Measurements from ENCODE around the gene RIMBP2.

RIMBP2 gene

GRCh38 chr12:130686511-130686991 lies 29.5 kb downstream of the RIMBP2 start:
- H3K9me3 ChIP-seq (ENCODE audit: control insufficient read depth, low read depth, low read length), result no peaks in the 10 kb centered on the region
- no peaks in the 10 kb centered on the region for H3K4me1 ChIP-seq (ENCODE audit: control insufficient read depth, low read depth, low read length)
- H3K27ac ChIP-seq (ENCODE audit: low read length), result no peak overlapping the region
- H3K9ac ChIP-seq (ENCODE audit: low read length), result no peak overlapping the region
- no peak overlapping the region for H3K4me3 ChIP-seq (ENCODE audit: low read length)
- H3K27me3 ChIP-seq (ENCODE audit: control insufficient read depth, insufficient read depth, low read length), result no peaks in the 10 kb centered on the region
- no peaks in the 10 kb centered on the region for H3K36me3 ChIP-seq (ENCODE audit: control insufficient read depth, low read depth, low read length)

DNA sequence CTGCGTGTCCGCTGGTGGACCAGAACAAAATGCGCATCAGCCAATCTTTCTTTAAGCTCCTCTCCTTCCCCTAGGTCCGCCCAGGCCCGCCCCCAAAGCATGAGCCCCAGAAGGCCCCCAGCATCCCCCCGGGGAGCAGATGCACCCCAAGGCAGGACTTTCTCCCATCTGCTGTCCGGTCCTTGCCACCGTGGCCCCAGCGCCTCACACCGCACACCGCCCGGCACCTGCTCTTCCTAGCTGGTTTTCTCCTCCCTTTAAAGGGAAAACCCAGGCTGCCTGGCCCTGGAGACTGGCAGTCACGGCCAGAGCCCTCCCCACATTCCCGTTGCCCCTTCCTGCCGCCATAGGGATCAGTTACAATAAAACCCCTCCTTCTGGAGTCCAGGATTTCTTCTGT lies 30.2 kb downstream of the RIMBP2 start:
- no peak overlapping the region for H3K27ac ChIP-seq (ENCODE audit: low read length)
- H3K27me3 ChIP-seq (ENCODE audit: control insufficient read depth, insufficient read depth, low read length), result no peaks in the 10 kb centered on the region
- H3K4me1 ChIP-seq (ENCODE audit: control insufficient read depth, low read depth, low read length), result no peaks in the 10 kb centered on the region
- no peaks in the 10 kb centered on the region for H3K9me3 ChIP-seq (ENCODE audit: control insufficient read depth, low read depth, low read length)
- H3K36me3 ChIP-seq (ENCODE audit: control insufficient read depth, low read depth, low read length), result no peaks in the 10 kb centered on the region
- no peak overlapping the region for H3K9ac ChIP-seq (ENCODE audit: low read length)
- no peak overlapping the region for H3K4me3 ChIP-seq (ENCODE audit: low read length)

GRCh38 chr12:130685250-130685787 lies 30.8 kb downstream of the RIMBP2 start:
- no peak overlapping the region for H3K9ac ChIP-seq (ENCODE audit: low read length)
- H3K27me3 ChIP-seq (ENCODE audit: control insufficient read depth, insufficient read depth, low read length), result no peaks in the 10 kb centered on the region
- H3K36me3 ChIP-seq (ENCODE audit: control insufficient read depth, low read depth, low read length), result no peaks in the 10 kb centered on the region
- H3K4me3 ChIP-seq (ENCODE audit: low read length), result no peak overlapping the region
- H3K27ac ChIP-seq (ENCODE audit: low read length), result no peak overlapping the region
- H3K4me1 ChIP-seq (ENCODE audit: control insufficient read depth, low read depth, low read length), result no peaks in the 10 kb centered on the region
- H3K9me3 ChIP-seq (ENCODE audit: control insufficient read depth, low read depth, low read length), result no peaks in the 10 kb centered on the region

- Histone ChIP-seq H3K36me3 (ENCODE audit: control insufficient read depth, low read depth, low read length) (no peaks in the 10 kb centered on the region), H3K9me3 (ENCODE audit: control insufficient read depth, low read depth, low read length) (no peaks in the 10 kb centered on the region), H3K27ac (ENCODE audit: low read length) (no peak overlapping the region), H3K4me1 (ENCODE audit: control insufficient read depth, low read depth, low read length) (no peaks in the 10 kb centered on the region), H3K9ac (ENCODE audit: low read length) (no peak overlapping the region), H3K27me3 (ENCODE audit: control insufficient read depth, insufficient read depth, low read length) (no peaks in the 10 kb centered on the region), H3K4me3 (ENCODE audit: low read length) (no peak overlapping the region)
Observed at GRCh38 chr12:130683811-130684210, 32.3 kb downstream of the RIMBP2 start.

DNA sequence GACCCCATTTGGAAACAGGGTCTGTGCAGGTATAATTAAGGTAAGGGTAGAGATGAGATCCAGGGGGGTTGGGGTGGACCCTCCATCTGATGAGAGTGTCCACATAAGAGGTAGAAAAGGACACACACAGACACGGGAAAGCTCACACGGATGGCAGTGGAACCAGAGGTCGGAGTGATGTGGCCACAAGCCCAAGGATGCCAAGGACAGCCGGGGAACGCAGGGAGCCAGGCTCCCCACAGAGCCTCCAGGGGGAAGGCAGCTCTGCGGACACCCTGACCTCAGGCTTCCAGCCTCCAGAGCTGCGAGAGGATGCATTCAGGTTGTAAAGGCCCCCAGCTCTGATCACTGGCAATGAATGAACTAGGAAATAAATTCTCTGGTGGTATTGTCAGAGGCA lies 33.0 kb downstream of the RIMBP2 start:
- H3K9me3 ChIP-seq (ENCODE audit: control insufficient read depth, low read depth, low read length), result no peaks in the 10 kb centered on the region
- H3K4me1 ChIP-seq (ENCODE audit: control insufficient read depth, low read depth, low read length), result no peaks in the 10 kb centered on the region
- no peak overlapping the region for H3K4me3 ChIP-seq (ENCODE audit: low read length)
- H3K27ac ChIP-seq (ENCODE audit: low read length), result no peak overlapping the region
- no peak overlapping the region for H3K9ac ChIP-seq (ENCODE audit: low read length)
- no peaks in the 10 kb centered on the region for H3K27me3 ChIP-seq (ENCODE audit: control insufficient read depth, insufficient read depth, low read length)
- no peaks in the 10 kb centered on the region for H3K36me3 ChIP-seq (ENCODE audit: control insufficient read depth, low read depth, low read length)

- Histone ChIP-seq H3K9ac (ENCODE audit: low read length) (no peak overlapping the region), H3K27me3 (ENCODE audit: control insufficient read depth, insufficient read depth, low read length) (no peaks in the 10 kb centered on the region), H3K4me3 (ENCODE audit: low read length) (no peak overlapping the region), H3K36me3 (ENCODE audit: control insufficient read depth, low read depth, low read length) (no peaks in the 10 kb centered on the region), H3K4me1 (ENCODE audit: control insufficient read depth, low read depth, low read length) (no peaks in the 10 kb centered on the region), H3K27ac (ENCODE audit: low read length) (no peak overlapping the region), H3K9me3 (ENCODE audit: control insufficient read depth, low read depth, low read length) (no peaks in the 10 kb centered on the region)
Observed at GRCh38 chr12:130680451-130680990, 35.6 kb downstream of the RIMBP2 start.

- Histone ChIP-seq H3K9me3 (ENCODE audit: control insufficient read depth, low read depth, low read length) (no peaks in the 10 kb centered on the region), H3K9ac (ENCODE audit: low read length) (no peak overlapping the region), H3K4me3 (ENCODE audit: low read length) (no peak overlapping the region), H3K27me3 (ENCODE audit: control insufficient read depth, insufficient read depth, low read length) (no peaks in the 10 kb centered on the region), H3K36me3 (ENCODE audit: control insufficient read depth, low read depth, low read length) (no peaks in the 10 kb centered on the region), H3K4me1 (ENCODE audit: control insufficient read depth, low read depth, low read length) (no peaks in the 10 kb centered on the region), H3K27ac (ENCODE audit: low read length) (no peak overlapping the region)
Observed at GRCh38 chr12:130677957-130678558, 38.0 kb downstream of the RIMBP2 start.

GRCh38 chr12:130675791-130676190 lies 40.3 kb downstream of the RIMBP2 start:
- Histone ChIP-seq H3K4me3 (ENCODE audit: low read length) (no peak overlapping the region), H3K9ac (ENCODE audit: low read length) (no peak overlapping the region), H3K36me3 (ENCODE audit: control insufficient read depth, low read depth, low read length) (no peaks in the 10 kb centered on the region), H3K27ac (ENCODE audit: low read length) (no peak overlapping the region), H3K4me1 (ENCODE audit: control insufficient read depth, low read depth, low read length) (no peaks in the 10 kb centered on the region), H3K27me3 (ENCODE audit: control insufficient read depth, insufficient read depth, low read length) (no peaks in the 10 kb centered on the region), H3K9me3 (ENCODE audit: control insufficient read depth, low read depth, low read length) (no peaks in the 10 kb centered on the region)

GRCh38 chr12:130675121-130675520 lies 41.0 kb downstream of the RIMBP2 start:
- H3K36me3 ChIP-seq (ENCODE audit: control insufficient read depth, low read depth, low read length), result no peaks in the 10 kb centered on the region
- no peak overlapping the region for H3K9ac ChIP-seq (ENCODE audit: low read length)
- H3K9me3 ChIP-seq (ENCODE audit: control insufficient read depth, low read depth, low read length), result no peaks in the 10 kb centered on the region
- H3K27me3 ChIP-seq (ENCODE audit: control insufficient read depth, insufficient read depth, low read length), result no peaks in the 10 kb centered on the region
- H3K4me3 ChIP-seq (ENCODE audit: low read length), result no peak overlapping the region
- H3K4me1 ChIP-seq (ENCODE audit: control insufficient read depth, low read depth, low read length), result no peaks in the 10 kb centered on the region
- H3K27ac ChIP-seq (ENCODE audit: low read length), result no peak overlapping the region

- Histone ChIP-seq H3K4me3 (ENCODE audit: low read length) (no peak overlapping the region), H3K36me3 (ENCODE audit: control insufficient read depth, low read depth, low read length) (no peaks in the 10 kb centered on the region), H3K4me1 (ENCODE audit: control insufficient read depth, low read depth, low read length) (no peaks in the 10 kb centered on the region), H3K27me3 (ENCODE audit: control insufficient read depth, insufficient read depth, low read length) (no peaks in the 10 kb centered on the region), H3K9me3 (ENCODE audit: control insufficient read depth, low read depth, low read length) (no peaks in the 10 kb centered on the region), H3K9ac (ENCODE audit: low read length) (no peak overlapping the region), H3K27ac (ENCODE audit: low read length) (no peak overlapping the region)
Observed at GRCh38 chr12:130674676-130675075, 41.4 kb downstream of the RIMBP2 start.

DNA sequence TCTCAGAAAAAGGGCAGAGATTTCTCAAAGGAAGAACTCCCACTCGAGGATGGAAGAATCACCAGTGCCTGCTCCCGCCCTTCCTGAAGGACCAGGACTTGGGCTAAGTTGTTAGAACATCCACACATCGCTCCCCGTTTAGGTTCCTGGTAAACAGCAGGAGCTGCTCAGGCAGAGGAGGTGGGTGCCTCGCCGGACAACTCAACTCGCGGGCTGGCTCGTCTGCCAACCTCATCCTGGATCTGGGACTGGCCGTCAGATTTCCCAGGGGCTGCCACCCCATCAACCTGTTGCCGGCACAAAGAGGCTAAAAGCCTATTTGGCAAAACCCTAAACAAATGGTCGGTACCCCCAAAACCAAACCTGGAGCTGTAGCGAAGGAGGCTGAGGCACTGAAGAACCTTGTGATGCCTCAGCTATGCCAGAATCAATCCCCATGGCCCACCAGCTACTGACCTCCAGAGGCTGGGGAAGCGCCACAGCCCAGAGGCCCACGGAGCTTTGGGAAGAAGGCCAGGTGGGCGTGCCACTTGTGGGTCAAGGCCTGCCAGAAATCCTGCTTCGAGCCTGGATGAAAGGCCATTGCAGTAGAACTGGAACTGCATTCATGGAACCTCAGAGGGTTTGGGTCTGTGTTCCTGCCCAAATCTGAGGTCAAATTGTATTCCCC lies 42.9 kb downstream of the RIMBP2 start:
- no peak overlapping the region for H3K27ac ChIP-seq (ENCODE audit: low read length)
- H3K4me1 ChIP-seq (ENCODE audit: control insufficient read depth, low read depth, low read length), result no peaks in the 10 kb centered on the region

More for the DNA sequence above, 42.9 kb downstream of the RIMBP2 start:
- Histone ChIP-seq H3K4me3 (ENCODE audit: low read length) (no peak overlapping the region), H3K27me3 (ENCODE audit: control insufficient read depth, insufficient read depth, low read length) (no peaks in the 10 kb centered on the region), H3K9ac (ENCODE audit: low read length) (no peak overlapping the region), H3K9me3 (ENCODE audit: control insufficient read depth, low read depth, low read length) (no peaks in the 10 kb centered on the region), H3K36me3 (ENCODE audit: control insufficient read depth, low read depth, low read length) (no peaks in the 10 kb centered on the region)
